Measurements from ENCODE around the gene GRK6.

The GRK6 gene

DNA sequence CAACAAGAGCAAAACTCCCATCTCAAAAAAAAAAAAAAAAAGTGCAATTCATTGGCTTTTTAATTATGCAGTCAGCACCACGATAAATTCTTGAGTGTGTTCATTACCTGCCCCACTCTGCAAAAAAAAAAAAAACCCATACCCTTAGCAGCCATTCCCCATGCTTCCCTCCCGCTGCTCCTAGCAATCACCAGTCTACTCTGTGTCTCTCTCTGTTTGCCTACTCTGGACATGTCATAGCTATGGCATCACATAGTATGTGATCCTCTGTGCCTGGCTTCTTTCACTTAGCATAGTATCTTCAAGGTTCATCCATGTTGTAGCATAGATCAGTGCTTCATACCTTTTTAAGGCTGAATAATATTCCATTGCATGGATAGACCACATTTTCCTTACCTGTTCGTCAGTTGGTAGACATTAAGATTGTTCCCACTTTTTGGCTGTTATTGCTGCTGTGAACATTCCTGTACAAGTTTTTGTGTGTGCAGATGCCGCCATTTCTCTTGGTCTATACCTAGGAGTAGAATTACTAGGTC is 13.1 kb downstream of the GRK6 start:
- no peak for DNase-seq (ENCODE audit: low read depth, low spot score)

DNA sequence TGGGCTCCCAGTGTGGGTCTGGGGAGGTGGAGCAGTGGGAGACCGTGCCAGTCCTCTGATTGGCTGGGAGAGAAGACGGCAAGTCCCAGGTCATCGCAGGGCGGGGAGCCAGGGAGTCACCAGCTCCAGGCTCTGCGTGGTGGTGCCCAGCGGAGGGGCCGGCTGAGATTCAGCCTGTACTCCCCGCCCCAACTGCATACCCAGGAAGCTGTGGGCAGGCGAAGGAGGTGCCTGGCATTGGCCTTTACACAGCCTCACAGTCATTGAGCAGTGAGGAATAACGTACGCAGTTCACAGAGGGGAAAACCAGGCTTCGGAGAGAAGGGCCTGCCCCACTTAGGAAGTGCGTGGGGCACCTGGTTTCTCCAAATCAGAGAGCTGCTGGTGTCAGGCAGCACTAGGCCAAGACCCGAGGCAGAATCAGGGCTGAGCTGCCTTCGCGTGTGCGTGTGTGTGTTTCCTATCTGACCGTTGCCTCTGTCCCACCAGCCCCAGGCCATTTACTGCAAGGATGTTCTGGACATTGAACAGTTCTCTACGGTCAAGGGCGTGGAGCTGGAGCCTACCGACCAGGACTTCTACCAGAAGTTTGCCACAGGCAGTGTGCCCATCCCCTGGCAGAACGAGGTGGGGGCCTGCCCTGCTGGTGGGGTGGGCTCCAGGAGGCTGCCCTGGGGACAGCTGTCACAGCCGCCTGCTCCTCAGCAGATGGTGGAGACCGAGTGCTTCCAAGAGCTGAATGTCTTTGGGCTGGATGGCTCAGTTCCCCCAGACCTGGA is 13.9 kb downstream of the GRK6 start:
- no peak for DNase-seq (ENCODE audit: low read depth, low spot score)

DNA sequence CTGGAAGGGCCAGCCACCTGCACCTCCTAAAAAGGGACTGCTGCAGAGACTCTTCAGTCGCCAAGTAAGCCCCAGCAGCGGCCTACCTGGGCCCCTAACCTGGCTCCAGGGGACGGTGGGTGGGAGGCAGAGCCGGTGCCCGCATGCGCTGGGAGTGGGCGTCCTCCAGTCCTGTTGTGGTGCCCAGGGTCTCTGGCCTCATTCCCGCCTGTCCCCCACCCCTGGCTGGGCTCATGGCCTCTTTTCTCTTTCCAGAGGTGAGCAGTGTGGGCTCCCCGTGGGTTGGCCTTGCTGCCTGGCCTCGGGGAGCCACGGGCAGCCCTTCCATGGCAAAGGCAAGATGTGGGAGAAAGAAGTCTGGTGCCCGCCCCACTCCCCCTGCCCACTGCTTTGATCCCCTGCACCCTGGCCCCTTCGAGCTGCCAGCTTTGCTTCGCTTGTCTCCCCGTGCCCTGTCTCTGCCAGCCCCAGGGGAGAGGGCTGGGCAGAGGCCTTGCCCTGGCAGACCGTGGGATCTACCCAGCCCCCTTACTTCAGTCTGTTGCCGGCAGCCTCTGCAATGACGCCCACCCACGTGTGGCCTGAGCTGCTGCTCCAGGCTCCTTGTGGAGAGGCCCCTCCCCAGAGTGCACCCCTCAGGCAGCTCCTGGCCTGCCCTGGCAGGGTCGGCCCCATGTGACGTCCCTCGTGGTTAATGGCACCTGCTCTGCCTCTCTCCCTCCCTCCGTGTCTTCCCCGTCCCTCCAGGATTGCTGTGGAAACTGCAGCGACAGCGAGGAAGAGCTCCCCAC is 14.7 kb downstream of the GRK6 start:
- no peak for DNase-seq (ENCODE audit: low read depth, low spot score)

DNA sequence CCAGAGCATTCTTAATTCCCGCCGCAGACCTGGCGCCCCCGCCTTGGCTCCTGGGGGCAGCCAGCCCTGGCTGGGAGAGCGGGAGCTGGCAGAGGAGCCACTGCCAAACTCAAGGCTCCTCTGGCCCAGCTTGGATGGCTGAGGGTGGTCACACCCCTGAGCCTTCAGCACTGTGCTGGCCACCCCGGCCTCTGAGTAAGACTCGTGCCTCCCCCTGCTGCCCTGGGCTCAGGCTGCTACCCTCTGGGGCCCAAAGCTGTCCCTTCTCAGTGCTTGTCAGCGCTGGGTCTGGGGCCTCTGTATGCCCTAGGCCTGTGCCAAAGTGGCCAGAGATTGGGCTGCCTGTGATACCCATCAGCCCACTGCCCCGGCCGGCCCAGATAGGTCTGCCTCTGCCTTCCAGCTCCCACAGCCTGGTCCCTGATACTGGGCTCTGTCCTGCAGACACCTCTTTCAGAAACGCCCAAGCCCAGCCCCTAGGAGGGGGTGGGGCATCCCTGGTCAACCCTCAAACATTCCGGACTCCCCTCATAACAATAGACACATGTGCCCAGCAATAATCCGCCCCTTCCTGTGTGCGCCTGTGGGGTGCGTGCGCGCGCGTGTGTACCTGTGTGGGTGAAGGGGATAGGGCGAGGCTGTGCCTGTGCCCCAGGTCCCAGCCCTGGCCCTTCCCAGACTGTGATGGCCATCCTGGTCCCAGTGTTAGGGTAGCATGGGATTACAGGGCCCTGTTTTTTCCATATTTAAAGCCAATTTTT is 15.8 kb downstream of the GRK6 start:
- DNase-seq (ENCODE audit: low read depth, low spot score) = no peak

DNA sequence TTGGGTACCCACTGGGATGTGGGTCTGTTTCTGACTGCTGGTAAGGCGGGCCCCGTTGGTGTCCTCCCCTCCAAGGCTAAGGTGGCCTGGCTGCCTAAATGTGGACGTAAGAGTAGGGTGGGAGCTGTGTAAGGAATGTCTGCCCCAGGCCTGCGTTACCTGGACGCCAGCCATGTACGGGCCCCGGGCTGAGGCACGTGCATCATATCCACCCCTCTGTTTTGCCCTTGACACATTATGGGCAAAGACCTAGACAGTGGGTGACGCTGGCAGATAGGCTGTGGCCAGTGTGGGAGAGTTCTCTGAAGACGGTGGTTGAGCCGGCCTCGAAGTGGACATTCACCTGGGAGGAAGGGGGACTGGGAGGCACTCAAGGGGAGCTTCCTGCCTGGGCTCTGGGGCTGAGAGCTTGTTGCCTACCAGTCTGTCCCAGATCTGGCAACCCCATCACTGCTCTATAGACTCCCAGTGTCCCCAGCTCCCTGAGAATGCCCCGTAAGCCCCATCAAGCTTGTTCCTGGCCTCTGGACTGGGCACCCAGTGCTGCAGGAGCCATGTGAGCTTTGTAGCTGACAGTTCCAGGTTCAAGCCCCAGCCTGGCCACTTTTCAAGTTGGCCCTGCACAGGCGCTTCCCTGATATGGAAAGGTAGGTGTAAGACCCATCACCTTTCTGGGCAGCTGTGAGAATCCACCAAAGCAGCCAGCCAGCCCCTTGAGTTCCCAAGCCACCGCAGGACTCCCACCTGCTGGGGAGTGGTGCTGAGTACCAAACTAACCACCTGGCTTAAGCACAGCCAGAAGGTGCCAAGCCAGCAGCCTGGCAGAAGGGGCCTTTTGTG is 16.9 kb downstream of the GRK6 start:
- no peak for DNase-seq (ENCODE audit: low read depth, low spot score)

DNA sequence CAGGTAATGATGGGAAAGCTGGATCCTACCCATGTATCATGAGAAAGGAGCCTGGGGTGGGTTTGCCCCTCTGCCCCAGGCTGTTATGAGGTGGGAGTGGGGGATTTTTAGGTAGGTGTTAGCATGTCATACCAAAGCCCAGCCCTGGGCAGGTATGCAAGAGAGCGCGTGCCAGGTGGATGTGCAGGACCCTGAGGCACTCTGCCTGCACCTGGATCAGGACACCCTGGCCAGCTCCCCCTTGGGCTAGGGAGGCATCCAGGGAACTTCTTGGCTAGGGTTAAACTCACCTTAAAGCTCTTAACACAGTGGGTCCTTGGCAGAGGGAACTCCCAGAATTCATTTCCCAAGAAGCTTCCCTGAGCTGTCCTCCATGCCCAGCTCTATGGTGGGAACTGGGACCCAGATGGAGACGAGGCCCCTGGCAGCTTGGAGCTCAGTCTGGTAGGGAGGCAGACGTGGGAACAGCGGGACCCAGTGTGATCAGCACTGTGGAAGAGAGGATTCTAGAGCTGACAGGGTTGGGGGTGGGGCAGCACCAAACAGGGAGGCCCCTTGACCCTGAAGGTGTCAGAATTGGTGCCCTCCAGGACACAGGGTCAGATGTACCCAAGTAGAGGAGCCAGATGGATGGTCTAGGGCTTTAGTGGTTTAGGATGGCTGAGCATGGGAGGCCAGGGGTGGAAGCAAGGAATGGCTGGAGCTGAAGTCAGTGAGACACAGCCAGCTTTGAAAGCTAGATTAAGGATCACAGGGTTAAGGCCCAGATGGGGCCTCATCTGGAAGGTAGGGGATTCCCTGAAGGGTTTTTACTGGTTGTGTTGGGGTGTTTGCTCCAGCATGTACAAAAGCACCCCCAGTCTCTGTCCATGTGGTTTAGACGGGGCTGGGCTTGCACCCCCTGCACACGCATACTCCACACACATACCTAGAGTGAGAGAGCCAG is 17.9 kb downstream of the GRK6 start:
- DNase-seq (ENCODE audit: low read depth, low spot score) = no peak

DNA sequence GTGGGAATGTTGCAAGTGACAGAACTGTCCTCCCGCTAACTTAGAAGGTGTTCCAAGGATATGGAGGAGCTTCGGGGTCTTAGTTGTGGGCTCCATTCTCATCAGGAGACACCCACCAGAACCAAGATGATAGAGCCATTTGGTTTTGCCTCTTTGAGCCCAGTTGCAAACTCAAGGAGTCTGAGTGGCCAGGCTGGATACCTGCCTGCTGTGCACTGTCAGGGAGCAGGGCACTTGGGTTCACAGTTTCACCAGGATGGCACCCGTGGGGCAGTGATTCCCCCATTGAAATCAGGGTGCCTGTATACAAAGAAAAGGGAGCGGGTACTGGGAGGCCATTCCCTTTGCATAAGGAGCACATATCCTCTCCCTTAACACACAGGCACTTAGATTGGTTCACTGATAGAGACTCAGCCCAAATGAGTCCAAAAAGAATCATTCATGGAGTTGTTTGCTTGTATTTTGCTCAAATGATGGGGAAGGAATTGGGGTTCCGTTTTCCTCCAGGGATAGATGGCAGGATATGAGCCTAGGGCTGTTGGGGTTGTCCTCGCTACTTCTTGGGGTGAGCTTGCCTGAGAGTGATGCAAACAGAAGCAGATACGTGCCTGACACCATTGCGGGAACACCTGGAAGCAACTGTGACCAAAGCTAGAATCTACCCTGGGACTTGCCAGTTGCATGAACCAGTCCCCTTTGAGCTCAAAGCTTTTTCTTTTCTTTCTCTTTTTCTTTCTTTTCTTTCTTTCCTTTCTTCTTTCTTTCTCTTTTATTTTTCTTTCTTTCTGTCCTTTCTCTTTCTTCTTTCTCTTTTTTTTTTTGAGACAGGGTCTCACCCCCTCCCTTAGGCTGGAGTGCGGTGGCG is 18.8 kb downstream of the GRK6 start:
- no peak for DNase-seq (ENCODE audit: low read depth, low spot score)

DNA sequence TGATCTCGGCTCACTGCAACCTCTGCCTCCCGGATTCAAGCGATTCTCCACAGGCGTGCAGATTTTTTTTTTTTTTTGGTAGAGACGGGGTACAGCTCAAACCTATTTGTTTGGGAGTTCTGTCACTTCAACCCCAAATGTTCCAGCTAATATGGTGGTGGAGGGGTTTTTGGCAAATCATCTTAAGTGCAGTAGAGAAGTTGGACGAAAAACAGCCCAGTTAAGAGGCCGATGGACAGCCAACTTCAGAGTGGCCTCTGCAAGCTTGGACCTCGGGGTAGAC is 19.4 kb downstream of the GRK6 start:
- DNase-seq (ENCODE audit: low read depth, low spot score) = no peak

DNA sequence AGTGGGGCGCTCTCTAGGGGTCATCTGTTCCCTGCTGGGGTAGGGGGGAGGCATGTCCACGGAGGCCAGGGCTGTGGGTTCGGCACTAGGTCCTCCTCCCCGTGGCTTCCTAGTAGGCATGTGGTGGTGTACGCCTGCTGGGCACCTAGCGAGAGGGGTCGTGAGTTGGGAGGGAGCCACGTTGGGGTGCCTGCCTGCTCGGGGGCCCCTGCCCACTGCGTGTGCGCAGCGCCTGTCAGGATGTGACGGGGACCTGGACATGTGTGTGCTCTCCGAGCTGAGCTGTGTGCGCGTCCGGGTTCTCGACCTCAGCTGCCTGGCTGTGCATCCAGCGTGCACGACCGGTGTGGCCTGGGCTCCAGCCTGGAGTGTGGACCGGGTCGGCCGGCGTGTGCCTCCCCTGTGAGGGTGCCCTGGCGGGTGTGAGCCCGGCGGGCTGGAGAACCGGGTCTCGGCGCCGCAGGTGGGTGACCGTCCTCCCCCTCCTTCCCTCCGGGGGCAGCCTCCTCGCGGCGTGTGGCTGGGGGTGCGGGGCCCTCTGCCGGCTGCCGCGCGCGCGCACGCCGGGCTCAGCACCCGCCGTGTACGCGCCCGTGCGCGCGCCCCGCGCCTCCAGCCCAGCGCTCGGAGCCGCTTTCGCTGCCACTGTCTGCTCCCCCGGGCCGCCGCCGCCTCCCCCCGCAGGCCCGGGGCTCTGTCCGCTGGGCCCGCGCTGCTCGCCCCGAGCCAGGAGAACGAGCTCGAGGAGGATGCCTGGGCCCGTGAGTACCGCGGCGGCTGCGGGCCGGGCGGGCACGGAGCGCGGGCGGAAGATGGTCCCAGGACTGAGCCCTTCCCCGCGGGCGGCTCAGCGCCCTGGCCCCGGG is 20.0 kb downstream of the GRK6 start, which contains the start of gene PRR7:
PRR7 (plus strand) TSS at position 615 of the 866 bp plus-strand sequence. CDS start 8,254 bp downstream, outside the sequence.
- peak; percentile 61 for DNase-seq (ENCODE audit: low read depth, low spot score)

DNA sequence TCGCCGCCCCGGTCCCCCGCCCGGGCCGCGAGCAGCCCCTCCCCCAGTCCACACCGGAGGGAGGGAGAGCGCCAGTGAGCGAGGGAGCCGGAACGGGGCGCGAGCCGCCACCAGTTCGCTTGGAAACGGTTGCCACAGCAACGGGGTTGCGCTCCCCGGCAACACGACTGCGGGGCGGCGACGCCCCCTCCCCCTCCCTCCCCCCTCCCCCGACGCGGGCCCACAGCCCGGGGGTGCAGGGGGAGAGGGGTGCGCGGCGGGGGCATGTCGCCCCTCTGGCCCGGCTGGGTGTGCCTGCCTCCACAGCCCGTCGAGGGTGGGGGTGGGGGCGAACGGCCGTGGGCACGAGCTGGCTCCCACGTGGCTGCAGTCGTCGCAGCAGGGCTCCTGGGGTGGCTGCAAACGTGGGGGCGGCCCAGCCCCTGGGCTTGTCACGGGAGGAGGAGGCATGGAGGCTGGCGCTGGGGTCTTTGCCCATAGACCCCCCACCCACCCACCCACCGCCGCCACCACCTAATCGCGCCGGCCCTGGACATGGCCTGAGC is 20.7 kb downstream of the GRK6 start:
- DNase-seq (ENCODE audit: low read depth, low spot score) = no peak

DNA sequence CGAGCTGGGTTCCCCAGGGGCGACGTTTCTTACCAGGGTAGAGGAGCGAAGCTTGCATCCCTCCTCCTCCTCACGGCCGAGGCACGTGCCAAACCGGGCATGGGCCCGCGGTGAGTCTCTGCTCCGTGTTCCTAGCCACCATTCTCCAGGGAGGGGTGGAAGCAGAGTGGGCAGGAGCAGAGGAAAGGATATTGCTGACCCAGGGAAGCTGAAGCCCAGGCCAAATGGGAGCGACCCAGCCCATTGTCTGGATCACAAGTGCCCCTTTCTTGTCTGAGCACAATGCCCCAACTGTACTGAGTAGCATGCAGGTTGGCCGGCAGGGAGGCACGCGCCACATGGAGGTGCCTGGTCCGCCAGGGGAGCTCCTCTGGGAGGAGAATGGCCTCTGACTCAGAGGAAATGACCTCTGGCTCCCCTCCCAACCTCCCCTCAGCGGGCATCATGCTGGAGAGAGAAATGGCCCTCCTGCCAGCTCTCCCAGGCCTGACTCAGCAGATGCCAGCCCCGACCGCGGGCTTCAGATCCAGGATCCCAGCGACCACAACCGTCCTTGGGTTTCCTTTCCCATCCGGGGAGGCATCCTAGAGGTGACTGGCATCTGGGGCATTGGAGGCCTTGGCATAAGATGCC is 21.3 kb downstream of the GRK6 start:
- peak; percentile 74 for DNase-seq (ENCODE audit: low read depth, low spot score)

DNA sequence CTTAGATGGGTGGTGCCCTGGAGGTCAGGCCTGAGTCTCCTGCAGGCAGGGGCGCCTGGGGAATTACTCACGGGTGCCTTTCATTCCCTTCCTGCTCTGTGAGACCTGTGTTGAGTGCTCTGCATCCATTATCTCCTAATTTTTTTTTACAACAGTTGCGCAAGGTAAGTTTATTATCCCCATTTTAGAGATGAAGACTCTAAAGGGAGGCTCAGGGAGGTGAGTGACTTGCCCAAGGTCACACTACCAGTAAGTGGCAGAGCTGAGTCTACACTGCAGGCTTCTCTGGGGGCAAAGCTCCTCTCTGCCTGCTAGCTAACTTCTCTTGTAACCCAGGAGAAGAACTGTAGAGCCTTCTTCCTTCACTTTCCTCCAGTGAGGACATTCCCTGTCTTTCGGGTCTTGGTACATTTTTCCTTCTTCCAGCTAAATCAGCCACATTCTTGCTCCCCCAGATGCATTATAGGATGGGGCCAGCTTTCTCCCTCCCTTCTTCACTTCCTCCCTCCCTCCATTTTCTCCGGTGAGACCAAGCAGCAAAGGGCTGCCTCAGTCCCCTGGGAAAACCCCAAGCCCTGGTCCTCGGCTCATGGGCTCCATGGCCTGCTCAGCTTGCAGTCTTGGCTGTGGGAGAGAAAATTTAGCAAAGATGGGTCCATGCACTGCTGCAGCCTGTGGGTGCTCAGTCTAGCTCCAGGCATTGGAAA is 21.9 kb downstream of the GRK6 start:
- no peak for DNase-seq (ENCODE audit: low read depth, low spot score)

DNA sequence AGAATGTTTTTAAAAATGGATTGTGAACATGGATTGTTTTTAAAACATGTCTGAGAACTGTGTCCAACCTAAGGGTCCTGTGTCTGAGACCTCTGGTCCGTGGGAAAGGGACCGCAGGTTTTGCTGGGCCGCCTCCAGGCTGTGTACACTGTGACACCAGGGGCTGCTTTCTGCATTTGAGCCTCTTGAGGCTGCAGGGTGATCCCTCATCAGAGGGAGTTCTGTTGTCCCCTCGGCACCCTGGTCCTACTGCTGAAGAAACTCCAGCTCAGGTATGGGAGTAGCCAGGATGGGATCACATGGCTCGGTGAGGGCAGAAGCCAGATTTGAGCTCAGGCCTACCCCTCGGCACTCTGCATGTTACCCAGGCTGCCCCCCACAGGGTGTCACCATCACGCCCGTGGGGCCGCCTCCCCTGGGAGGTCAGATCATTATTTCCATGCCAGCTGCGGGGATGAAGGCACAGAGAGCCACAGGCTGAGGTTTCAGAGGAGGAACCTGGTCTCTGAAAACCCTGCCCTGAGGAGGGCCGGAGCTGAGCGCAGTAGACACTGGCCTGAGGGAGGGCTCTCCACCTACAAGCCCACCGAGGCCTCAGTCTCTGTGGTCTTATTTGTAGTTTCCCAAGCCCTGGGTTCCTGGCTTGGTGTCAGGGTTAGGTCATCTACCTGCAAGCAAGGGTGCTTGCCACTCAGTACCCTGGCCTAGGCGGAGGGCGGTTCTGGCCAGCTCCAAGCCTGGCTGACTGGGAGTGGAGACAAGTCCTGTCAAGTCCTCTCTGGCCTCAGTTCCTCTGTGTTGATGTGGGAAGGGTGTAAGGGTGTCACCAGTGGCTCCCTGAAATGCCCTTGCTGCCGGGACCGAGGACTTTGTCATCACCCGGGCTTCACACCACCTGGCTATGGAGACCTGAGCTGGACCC is 22.9 kb downstream of the GRK6 start:
- DNase-seq (ENCODE audit: low read depth, low spot score) = no peak

DNA sequence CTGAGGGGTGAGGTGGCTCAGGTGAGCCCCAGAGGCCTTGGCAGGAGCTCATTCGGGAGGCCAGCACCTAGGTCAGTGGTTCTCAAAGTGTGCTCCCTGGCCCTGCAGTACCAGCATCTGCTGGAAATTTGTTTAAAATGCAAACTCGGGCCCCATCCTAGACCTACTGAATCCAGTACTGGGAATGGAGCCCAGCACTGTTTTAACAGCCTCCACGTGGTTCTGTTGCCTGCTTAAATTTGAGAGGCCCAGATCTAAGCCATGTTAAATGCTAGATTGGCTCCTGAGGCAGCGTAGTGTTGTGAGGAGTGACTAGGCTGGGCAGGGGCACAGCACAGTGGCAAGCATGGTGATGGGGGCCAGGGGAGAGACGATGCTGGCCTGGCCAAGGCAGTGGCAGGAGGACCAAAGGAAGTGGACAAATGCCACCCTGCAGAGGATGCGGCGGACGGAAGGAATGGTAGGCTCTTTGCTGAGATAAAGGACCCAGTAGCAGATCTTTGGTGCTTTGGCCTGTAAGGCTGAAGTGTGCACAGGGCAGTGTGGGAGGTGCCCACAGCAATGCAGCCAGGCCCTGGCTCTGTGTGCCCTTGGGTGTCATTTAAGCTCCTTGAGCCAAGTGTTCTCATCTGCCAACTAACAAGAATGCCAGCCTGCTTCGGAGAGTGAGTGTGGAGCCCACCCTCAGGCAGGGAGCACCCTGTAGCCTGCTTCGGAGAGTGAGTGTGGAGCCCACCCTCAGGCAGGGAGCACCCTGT is 24.4 kb downstream of the GRK6 start:
- no peak for DNase-seq (ENCODE audit: low read depth, low spot score)

Measured in ELF-1 (cell line).